ENCODE measurements around the gene TTPAL.

DNA sequence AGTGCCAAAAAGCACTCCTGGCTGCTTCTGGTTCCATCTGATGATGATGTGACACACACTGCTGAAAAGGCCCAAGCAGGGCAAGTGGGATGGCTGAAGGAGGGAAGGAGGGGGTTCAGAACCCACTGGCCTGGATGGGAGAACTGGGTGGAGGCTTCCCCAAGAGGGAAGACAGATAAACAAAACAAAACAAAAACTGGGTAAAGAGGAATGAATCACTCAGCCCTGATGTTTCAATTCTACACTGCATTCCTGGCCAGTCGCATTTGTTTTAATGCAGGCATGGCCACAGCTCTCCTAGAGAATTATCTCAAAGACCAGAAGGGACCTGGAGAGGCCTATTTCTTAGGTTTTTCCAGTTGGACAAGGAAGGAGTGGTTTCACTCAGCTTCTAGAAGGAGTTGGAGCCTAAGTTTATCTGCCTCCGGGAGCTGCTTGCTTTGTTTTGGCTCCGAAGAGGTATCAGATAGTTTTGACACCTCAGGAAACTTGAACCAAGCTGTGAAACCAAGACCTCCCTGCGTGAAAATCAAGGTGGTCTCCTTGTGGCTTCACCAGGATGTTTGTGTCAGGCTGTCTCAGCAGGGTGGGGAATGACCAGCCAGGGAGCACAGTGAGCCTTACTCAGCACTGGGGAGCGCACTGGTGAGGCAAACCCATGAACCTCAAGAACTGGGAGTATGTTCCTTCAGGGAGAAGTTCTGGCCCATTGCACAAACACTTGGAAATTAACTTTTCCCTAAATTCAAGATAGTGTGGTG lies 16.1 kb downstream of the TTPAL start:
- TF ChIP-seq, protein P1, sequence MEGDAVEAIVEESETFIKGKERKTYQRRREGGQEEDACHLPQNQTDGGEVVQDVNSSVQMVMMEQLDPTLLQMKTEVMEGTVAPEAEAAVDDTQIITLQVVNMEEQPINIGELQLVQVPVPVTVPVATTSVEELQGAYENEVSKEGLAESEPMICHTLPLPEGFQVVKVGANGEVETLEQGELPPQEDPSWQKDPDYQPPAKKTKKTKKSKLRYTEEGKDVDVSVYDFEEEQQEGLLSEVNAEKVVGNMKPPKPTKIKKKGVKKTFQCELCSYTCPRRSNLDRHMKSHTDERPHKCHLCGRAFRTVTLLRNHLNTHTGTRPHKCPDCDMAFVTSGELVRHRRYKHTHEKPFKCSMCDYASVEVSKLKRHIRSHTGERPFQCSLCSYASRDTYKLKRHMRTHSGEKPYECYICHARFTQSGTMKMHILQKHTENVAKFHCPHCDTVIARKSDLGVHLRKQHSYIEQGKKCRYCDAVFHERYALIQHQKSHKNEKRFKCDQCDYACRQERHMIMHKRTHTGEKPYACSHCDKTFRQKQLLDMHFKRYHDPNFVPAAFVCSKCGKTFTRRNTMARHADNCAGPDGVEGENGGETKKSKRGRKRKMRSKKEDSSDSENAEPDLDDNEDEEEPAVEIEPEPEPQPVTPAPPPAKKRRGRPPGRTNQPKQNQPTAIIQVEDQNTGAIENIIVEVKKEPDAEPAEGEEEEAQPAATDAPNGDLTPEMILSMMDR (conservative IDR thresholded peaks at IDR 0.05): no peak
- TF ChIP-seq ZFX (IDR thresholded peaks at IDR 0.05): no peak
